DND-41 (cell line): Measurements from ENCODE around the gene DRD1.

Source experiments
- CTCF ChIP-seq: IDR thresholded peaks from 2 replicates; pipeline ENCODE4 v1.5.1; 2012; ENCODE audit warnings: borderline replicate concordance, low read length, moderate library complexity, mild to moderate bottlenecking; ENCODE audit not compliant: poor library complexity, severe bottlenecking; ENCODE audit errors: extremely low read depth
- EZH2 ChIP-seq: IDR thresholded peaks from 3 replicates; pipeline ENCODE4 v1.6.1; 2012; ENCODE audit warnings: borderline replicate concordance, low read depth, mild to moderate bottlenecking, moderate library complexity, low read length, inconsistent platforms; ENCODE audit not compliant: severe bottlenecking

GRCh38 chr5:175447571-175447970 is 3.6 kb upstream of the DRD1 start:
- TF ChIP-seq CTCF (no peak), EZH2 (no peak)
